Kidney epithelial cell (primary cell): ENCODE results near the gene ANP32B. TPM values are rescaled to one million over a fixed set of nuclear protein-coding genes. Genes with fewer than 3 reads are reported as not detected.
A peak's percentile ranks its signal among the peaks of the same experiment; 100 is the strongest.

Experiments used
- DNase-seq: peaks from one replicate; pipeline ENCODE4 v3.0.0-alpha.2; 2010; ENCODE audit warnings: low read depth
- H3K27me3 ChIP-seq: 2 replicates; pipeline ENCODE4 v1.6.0; 2011; ENCODE audit warnings: low read length; ENCODE audit not compliant: control insufficient read depth, insufficient read depth
- H3K36me3 ChIP-seq: 2 replicates; pipeline ENCODE4 v1.5.1; 2011; ENCODE audit warnings: low read length; ENCODE audit not compliant: control insufficient read depth, insufficient read depth
- H3K4me3 ChIP-seq: 2 replicates; pipeline ENCODE4 v1.5.1; 2011; ENCODE audit warnings: low read depth, mild to moderate bottlenecking, control low read depth, low read length
- CTCF ChIP-seq: IDR thresholded peaks from 2 replicates; pipeline ENCODE4 v1.5.1; 2011; ENCODE audit warnings: mild to moderate bottlenecking, moderate library complexity, low read length, control low read depth, inconsistent platforms; ENCODE audit not compliant: insufficient read depth, poor library complexity, severe bottlenecking
- total RNA-seq: library from RNA; depleted of rRNA; stranded (reverse); fragments of >200 nt; gene quantifications from 2 replicates; pipeline ENCODE4 v1.2.3, GENCODE V29; 2015

The ANP32B gene
- total RNA-seq, 1 donor from 2014 or later: 24.1 TPM

GRCh38 chr9:97980479-97980803, 2.7 kb upstream of the ANP32B start:
- no peak for DNase-seq
- no peak for TF ChIP-seq CTCF
- Histone ChIP-seq H3K27me3 (no peaks in the 10 kb centered on the region), H3K4me3 (no peak overlapping the region), H3K36me3 (no peaks in the 10 kb centered on the region)

- H3K36me3 ChIP-seq: no peaks in the 10 kb centered on the region
- no peak for TF ChIP-seq CTCF
- H3K27me3 ChIP-seq: no peaks in the 10 kb centered on the region
- no peak overlapping the region for H3K4me3 ChIP-seq
- no peak for DNase-seq
Observed at GRCh38 chr9:97980918-97981845, 2.0 kb upstream of the ANP32B start.

DNA sequence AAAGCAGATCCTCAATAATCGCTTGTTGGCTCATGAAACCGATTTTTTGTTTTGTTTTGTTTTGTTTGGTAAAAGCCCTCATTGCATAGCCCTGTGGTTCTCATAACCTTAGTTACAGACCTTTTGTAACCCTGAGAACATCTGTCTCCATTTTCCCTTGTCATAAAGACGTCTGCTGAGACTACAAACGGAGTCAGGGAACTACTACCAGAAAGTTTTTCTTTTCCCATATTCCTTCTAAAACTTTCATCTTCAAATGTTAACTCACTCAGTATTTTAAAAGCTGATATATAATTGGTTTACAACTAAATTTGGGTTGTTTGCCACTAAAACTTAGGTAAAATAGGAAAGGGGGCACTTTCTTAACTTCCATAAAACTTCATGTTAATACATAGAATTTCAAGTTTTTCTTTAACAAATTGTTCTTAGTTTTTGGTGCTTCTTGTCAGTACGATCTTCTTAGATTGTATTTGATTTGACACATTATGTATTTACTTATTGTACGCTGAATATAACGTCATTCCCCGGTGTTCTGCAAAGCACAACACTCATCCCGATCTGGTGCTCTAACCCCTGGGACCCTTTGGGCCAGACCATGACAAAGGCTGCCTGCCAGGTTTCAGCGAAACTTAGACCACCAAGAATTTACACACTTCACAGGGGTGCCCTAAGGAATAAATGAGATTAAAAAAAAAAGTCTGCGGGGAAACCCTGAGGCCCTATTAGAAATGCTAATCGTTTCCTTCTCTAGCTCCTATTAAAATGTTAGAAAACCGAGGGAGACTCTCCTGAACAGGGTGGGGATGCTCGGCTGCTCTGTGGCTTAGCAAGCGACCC, 1.1 kb upstream of the ANP32B start:
- no peaks in the 10 kb centered on the region for H3K27me3 ChIP-seq
- peak overlapping the region; percentile 72 for H3K4me3 ChIP-seq
- DNase-seq: no peak
- TF ChIP-seq CTCF: no peak
- H3K36me3 ChIP-seq: no peaks in the 10 kb centered on the region

DNA sequence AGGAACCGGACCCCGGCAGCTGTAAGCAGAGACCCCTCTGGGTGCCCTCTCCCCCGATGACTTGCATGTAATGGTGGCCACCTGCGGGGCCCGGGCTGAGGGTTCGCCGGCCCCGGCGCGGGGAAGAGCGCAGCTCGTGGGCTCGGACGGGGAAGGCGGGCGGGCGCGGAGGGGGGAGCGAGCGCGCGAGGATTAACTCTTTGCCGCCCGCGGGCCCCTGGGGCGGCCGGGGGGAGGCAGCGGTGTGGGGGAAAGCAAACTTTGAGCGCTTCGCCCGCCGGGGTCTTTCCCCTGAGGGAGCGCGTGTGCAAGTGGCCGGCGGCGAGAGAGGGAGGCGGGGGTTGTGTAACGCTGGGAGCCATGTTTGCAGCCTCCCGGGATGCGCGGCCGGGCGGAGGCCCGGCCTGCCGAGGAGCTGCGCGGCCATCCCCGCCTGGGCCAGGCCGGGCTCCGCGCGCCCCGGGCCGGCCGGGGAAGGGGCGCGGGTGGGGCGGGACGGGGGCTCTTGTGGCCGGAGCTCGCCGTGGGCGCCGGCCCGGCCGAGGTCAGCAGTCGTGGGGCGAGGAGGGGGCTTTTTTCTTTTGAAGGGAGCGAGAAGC, 547 bp downstream of the ANP32B start:
- Histone ChIP-seq H3K4me3 (peak overlapping the region; percentile 73), H3K36me3 (no peaks in the 10 kb centered on the region), H3K27me3 (no peaks in the 10 kb centered on the region)
- no peak for DNase-seq
- TF ChIP-seq CTCF: no peak

DNA sequence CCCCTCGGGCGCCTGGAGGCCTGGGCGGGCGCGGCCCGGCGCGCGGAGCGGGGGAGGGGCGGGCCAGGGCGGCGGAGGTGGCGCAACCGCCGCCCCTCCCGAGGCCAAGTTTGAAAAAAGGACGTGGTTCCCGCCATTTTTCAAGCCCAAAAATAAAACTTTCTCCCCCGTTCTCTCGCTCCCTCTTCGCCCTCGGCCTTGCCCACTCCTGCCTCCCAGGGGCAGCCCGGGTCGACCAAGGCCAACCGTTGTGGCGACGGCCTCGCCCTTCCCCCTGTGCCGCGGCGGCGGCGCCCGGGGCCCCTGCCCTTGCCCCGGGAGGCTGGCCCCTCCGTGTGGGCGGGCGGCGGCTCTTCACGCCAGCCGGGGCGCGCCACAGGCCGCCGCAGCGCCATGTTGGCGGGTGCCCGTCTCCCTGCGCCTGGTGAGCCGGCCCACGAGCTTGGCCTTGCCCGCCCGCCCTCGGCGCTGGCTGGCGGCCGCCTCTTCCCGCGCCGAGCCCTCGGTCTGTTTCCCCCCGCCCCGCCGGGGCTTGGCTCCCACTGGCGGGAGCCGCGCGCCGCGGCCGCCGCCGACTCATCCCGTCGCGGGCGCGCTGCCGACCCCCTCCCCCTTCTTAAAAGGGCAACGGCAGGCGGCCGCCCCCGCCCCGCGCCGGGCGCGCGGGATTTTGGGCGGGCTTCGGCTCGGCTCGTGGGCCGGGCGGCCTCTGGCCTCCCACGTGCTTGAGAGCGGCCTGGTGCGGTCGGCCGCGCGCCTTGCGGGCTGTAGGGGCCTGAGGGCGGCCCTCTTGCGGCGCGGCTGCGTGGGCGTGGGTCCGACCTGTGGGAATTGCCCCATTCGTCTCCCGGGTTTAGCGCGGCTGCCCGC, 1.3 kb downstream of the ANP32B start:
- no peak for DNase-seq
- no peaks in the 10 kb centered on the region for H3K27me3 ChIP-seq
- no peaks in the 10 kb centered on the region for H3K36me3 ChIP-seq
- H3K4me3 ChIP-seq: peak overlapping the region; percentile 73
- TF ChIP-seq CTCF: no peak
